Measurements from ENCODE around the gene ATG14.
"Not testable (repeated sequence)": the region's sequence is repeated elsewhere in the genome, so short reads cannot be mapped to it uniquely, and the experiment has no call there.

Gene ATG14

GRCh38 chr14:55411426-55412389 lies at the start of gene ATG14:
Gene ATG14, minus strand, starts transcription at chr14:55411830. Its CDS starts 8 bp downstream, at chr14:55411822.
- peak; percentile 69 to 79 for DNase-seq

DNA sequence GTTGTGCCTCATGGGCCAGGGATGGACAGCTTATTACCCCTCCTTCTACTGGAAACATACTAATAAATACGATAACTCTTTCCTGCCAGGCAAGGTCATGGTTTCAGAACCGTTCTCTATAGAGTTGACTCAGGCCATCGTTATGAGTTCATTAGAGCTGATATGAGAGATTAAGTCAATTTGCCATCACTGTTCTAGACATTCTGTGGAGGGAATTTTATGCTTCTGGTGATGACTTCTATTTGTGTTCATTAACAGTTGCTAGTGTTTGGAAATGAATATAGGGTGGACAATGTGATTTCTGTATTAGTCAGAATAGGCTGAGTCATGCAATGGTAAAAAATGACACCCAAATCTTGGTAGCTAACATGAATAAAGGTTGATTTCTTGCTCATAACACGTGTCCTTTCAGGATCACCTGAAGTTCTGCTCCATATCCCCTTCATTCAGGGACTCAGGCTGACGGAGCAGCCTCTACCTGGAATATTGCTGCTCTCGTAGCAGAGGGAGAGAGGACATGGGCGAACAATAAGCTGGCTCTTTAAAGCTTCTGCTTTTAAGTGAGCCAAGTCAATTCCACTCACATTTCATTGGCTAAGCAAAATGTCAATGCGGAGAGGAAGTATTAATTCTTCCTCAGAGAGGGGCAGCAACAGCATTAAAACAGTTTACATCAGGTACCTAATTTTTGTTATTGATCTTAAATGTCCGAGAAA lies 47.3 kb upstream of the ATG14 start:
- DNase-seq: no peak

DNA sequence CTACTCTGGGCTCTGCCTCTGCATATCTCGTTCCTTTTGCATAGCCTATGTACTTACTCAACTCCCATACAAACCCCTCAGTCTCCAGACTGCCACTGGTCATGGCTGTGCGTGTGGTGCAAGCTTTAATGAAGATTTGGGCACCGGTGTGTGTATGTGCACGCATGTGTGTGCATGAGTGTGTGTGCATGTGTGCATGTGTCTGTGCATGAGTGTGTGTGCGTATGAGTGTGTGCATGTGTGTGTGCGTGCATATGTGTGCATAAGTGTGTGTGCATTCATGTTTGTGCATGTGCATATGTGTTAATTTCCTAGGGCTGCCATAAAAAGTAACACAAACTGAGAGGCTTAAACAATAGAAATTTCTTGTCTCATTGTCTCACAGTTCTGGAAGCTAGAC lies 45.9 kb upstream of the ATG14 start:
- DNase-seq: no peak

GRCh38 chr14:55456411-55456810 lies 44.8 kb upstream of the ATG14 start:
- DNase-seq: not testable (repeated sequence)

DNA sequence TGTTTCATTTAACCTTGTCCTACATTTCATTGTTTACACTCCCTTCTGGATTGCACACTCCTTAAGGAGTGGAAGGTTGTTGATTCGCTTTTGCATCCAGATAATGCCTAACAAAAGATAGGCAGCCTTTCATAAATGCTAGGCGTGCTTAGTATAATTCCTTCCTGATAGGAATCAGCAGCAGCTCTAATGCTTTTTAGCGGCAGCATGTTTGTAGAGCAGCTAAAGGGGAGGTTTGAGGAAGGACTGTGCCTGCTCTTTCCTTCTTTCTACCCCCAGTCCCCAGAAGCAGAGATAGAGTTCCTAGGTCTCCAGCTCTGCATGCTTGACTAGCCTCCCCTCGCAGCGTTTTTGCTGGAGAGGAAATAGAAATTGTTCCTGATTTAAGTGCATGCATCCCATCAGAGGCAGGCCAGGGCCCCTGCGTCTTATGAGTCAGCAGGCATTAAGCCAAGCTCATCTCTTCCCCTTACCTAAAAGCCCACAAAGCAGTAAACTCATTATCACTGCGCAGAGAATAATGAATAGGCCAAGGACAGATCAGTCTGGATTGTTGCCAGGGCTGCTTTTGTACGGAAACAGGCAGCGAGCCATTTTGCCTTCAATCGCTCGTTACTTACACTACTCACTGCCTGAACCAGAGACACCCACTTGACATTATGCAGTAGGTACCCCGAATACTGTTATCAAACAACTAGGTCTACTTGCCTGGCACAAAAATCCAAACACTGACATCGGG lies 42.8 kb upstream of the ATG14 start:
- no peak for DNase-seq

- DNase-seq: no peak
Observed at GRCh38 chr14:55451950-55452349, 40.3 kb upstream of the ATG14 start.

GRCh38 chr14:55451398-55451797 lies 39.8 kb upstream of the ATG14 start:
- no peak for DNase-seq

- DNase-seq: no peak
Observed at GRCh38 chr14:55450987-55451386, 39.4 kb upstream of the ATG14 start.

GRCh38 chr14:55450539-55450938 lies 38.9 kb upstream of the ATG14 start:
- no peak for DNase-seq

DNA sequence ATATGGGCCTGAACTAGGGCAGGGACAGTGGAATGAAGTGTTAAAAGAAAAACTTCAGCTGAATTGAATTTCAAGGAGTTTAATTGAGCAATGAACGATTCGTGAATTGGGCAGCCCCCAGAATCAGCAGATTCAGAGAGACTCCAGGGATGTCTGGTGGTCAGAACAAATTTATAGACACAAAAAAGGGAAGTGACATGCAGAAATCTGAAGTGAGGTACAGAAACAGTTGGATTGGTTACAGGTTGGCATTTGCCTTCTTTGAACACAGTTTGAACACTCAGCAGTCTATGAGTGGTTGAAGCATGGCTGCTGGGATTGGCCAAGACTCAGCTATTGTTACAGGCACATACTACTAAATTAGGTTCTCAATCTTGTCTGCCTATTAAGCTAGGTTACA lies 38.5 kb upstream of the ATG14 start:
- DNase-seq: no peak

GRCh38 chr14:55449116-55449515 lies 37.5 kb upstream of the ATG14 start:
- DNase-seq: no peak

DNA sequence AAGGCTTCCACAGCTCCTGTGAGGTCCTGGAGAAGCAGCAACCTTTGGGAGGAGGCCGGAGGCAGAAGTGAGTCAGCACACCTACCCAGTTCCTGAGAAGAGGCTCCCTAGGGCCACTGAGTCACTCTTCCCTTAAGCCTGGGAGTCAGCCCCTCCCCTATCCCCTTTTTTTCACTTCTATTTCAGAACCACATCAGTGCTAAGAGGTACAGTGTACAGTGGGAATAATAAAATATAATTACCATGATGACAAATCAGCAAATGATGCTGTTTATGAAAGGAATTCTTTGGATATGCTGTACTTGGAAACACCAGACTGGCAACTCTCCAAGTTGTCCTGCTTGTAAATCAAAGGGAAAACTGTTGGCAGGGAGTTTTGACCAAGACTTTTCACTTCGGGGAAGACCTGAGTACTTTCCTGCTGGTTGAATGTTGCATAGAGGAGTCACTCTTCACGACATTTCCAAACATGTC lies 36.5 kb upstream of the ATG14 start:
- no peak for DNase-seq

- DNase-seq: no peak
Observed at GRCh38 chr14:55446833-55447232, 35.2 kb upstream of the ATG14 start.

- DNase-seq: peak; percentile 42 to 65
Observed at GRCh38 chr14:55446127-55446736, 34.6 kb upstream of the ATG14 start.

- DNase-seq: no peak
Observed at GRCh38 chr14:55441286-55441685, 29.7 kb upstream of the ATG14 start.

- DNase-seq: no peak
Observed at GRCh38 chr14:55440385-55440784, 28.8 kb upstream of the ATG14 start, which contains the start of gene TBPL2. Gene TBPL2, minus strand, starts transcription at chr14:55440616. Its CDS starts 167 bp downstream, at chr14:55440449.

DNA sequence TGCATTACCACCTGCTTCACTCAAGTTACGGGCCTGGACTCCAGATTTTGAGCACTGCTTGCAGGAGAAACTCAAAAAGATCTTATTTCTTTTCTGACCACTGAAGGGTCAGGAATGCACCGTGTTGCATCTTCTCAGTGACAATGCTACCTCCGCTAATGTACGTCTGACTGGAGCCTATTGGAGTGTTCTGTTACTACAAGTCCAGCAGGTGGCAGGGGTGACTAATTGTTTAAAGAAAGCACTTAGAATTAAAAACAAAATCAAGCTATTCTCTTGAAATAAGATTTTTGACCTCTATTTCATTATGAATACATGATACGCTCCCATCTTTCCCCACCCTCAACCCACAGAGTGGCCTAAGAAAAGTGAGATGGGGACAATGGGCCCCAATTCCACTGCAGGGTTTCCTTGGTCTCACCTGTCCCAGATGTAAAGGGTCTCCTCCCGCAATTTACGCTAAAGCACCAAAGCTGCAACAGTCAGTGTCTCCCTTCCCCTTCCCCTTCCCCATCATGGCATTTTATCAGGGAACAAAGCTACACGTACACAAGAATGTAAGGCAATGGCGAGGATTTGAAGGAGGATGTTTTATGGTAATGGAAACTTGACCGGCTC lies 26.5 kb upstream of the ATG14 start:
- peak in 1 of 2 donors; percentile 24 for DNase-seq

DNA sequence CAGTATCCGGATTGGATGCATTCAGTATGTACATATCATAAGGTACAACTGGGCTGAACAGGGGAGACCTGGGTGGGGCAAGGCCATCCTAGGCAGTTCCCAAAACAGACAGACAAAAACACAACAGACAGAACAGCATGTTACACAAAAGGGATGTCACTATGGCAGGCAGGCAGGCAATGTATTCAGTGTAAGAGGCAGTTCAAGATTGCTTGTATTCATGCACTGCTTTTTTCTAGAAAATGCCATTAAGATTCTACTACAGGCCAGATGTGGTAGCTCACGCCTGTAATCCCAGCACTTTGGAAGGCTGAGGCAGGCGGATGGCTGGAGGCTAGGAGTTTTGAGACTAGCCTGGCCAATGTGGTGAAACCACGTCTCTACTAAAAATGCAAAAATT lies 25.3 kb upstream of the ATG14 start:
- DNase-seq: no peak

GRCh38 chr14:55436519-55436918 lies 24.9 kb upstream of the ATG14 start:
- no peak for DNase-seq

- DNase-seq: no peak
Observed at GRCh38 chr14:55434805-55435174, 23.2 kb upstream of the ATG14 start.

DNA sequence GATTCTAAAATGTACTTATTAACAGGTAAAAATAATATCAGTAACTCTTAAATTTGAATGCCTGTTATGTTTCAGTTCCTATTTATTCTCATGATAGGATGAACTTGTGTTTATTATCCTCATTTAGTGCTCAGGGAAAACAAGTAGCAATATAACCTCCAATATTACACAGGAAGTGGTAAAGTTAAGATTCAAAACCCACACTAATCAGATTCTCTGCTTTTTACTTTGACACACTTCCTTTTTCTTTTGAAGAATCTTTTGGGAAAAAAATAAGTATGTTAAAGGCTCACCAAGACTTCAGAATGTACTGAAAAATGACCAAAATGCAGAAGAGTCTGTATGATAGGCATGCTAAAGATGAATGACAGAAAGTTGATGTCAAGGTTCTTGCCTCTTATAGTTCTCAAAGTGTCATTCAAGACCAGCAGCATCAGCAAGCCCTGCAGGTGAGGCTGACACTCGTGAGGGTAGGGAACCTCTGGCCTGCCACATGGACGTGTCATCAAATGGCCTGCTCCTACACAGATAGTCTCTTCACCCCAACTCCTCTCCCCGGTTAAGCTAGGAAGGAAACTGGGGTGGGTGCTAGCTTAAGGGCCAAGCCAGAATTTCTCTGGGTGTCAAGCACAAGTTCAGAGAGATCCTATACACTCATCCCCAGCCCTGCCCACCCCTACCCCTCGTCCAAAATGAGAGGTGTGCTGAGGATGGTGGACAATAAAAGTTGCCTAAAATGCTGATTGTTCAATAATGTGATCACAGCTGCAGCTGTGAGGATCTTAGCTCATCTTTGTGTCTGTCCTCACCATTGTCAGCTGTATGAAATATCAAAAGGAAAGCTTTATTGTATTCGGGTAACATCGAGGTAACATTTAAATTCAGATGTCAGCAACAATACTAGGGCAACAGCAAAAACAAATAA lies 22.5 kb upstream of the ATG14 start:
- peak in 1 of 2 donors; percentile 19 for DNase-seq

All from CD4-positive, alpha-beta T cell treated with Interferon alpha-2 for 1 hour (primary cell).